ENCODE results near the gene TUBA3D. TPM values are rescaled to one million over a fixed set of nuclear protein-coding genes. Genes with fewer than 3 reads are reported as not detected.

Gene TUBA3D
- total RNA-seq, 1 experiment from 2014 or later = not detected

GRCh38 chr2:131509615-131510014 is 33.7 kb downstream of the TUBA3D start:
- H4K8ac ChIP-seq (replicated peaks; ENCODE audit: insufficient read length, low read depth, low read length) = no peak overlapping the region

More at GRCh38 chr2:131509615-131510014, 33.7 kb downstream of the TUBA3D start:
- Histone ChIP-seq H4K20me1 (ENCODE audit: control insufficient read depth, insufficient read depth, insufficient read length) (no peaks in the 10 kb centered on the region), H4K91ac (ENCODE audit: insufficient read length, low read depth, low read length) (no peak overlapping the region), H2AK5ac (ENCODE audit: insufficient read length, low read length) (no peak overlapping the region), H2BK5ac (ENCODE audit: insufficient read length, low read length) (no peak overlapping the region), H2AFZ (ENCODE audit: low read length) (no peak overlapping the region), H4K5ac (ENCODE audit: insufficient read length, low read depth, low read length) (no peak overlapping the region), H3K4ac (ENCODE audit: low read depth, low read length) (no peak overlapping the region), H3K27ac (ENCODE audit: insufficient read length, low read depth, low read length) (no peak overlapping the region), H3K9me3 (ENCODE audit: control insufficient read depth, low read depth, low read length) (no peaks in the 10 kb centered on the region), H2BK12ac (ENCODE audit: insufficient read length, low read depth, low read length) (no peak overlapping the region), H3K23me2 (ENCODE audit: insufficient read length, low read depth, low read length, poor library complexity, severe bottlenecking) (no peaks in the 10 kb centered on the region), H3K27me3 (ENCODE audit: insufficient read depth, low read length) (no peaks in the 10 kb centered on the region), H3K79me1 (ENCODE audit: insufficient read depth, low read depth, low read length, poor library complexity, severe bottlenecking) (no peaks in the 10 kb centered on the region), H2BK15ac (ENCODE audit: low read depth, low read length) (no peak overlapping the region), H3K9ac (ENCODE audit: extremely low read depth, insufficient read length, low read length) (no peak overlapping the region), H3K18ac (ENCODE audit: insufficient read length, low read depth, low read length) (no peak overlapping the region), H2BK20ac (ENCODE audit: low read depth, low read length, poor library complexity, severe bottlenecking) (no peak overlapping the region), H3K23ac (ENCODE audit: insufficient read length, low read depth, low read length) (no peak overlapping the region), H3K56ac (ENCODE audit: insufficient read length, low read depth, low read length) (no peak overlapping the region), H3T11ph (ENCODE audit: low read length) (no peak overlapping the region), H3K4me1 (ENCODE audit: insufficient read depth, low read length) (no peaks in the 10 kb centered on the region), H3K14ac (ENCODE audit: insufficient read depth, low read length) (no peak overlapping the region), H3K79me2 (ENCODE audit: insufficient read depth, low read length) (no peaks in the 10 kb centered on the region), H3K4me2 (ENCODE audit: insufficient read depth, insufficient read length, low read length) (no peak overlapping the region), H2BK120ac (ENCODE audit: low read depth, low read length, poor library complexity, severe bottlenecking) (no peak overlapping the region)
- Mint-ChIP-seq H3K9me3 (no peaks in the 10 kb centered on the region), H3K4me3 (no peak overlapping the region), H3K27ac (no peak overlapping the region), H3K4me1 (no peaks in the 10 kb centered on the region; a peak in 1 of 4 replicates), H3K36me3 (ENCODE audit: insufficient read depth in 1 of 3, low read depth in 3 of 3) (peaks cover 23 to 69% (median 58%) of the 10 kb centered on the region in 3 experiments; a peak in 6 of 7 replicates), H3K27me3 (ENCODE audit: low read depth) (no peaks in the 10 kb centered on the region)
- no CpG with 5 or more reads among the region's 9 CpGs for WGBS (ENCODE audit: extremely low coverage, insufficient read length, low lambda C conversion rate)
- no peak for DNase-seq
- no peak for TF ChIP-seq CTCF (conservative IDR thresholded peaks at IDR 0.05)
